Hematopoietic multipotent progenitor cell treated with erythropoietin and hydrocortisone succinate and interleukin-3 and kit ligand, for 17 days (in vitro differentiated cells): ENCODE results near the gene EIF4E1B.
"Not testable (repeated sequence)": the region's sequence is repeated elsewhere in the genome, so short reads cannot be mapped to it uniquely, and the experiment has no call there.

Source experiments
- DNase-seq: peaks from one replicate; pipeline ENCODE4 v3.0.0-alpha.2; 2015; ENCODE audit warnings: low spot score

Gene EIF4E1B, protein sequence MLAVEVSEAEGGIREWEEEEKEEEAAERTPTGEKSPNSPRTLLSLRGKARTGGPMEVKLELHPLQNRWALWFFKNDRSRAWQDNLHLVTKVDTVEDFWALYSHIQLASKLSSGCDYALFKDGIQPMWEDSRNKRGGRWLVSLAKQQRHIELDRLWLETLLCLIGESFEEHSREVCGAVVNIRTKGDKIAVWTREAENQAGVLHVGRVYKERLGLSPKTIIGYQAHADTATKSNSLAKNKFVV

DNA sequence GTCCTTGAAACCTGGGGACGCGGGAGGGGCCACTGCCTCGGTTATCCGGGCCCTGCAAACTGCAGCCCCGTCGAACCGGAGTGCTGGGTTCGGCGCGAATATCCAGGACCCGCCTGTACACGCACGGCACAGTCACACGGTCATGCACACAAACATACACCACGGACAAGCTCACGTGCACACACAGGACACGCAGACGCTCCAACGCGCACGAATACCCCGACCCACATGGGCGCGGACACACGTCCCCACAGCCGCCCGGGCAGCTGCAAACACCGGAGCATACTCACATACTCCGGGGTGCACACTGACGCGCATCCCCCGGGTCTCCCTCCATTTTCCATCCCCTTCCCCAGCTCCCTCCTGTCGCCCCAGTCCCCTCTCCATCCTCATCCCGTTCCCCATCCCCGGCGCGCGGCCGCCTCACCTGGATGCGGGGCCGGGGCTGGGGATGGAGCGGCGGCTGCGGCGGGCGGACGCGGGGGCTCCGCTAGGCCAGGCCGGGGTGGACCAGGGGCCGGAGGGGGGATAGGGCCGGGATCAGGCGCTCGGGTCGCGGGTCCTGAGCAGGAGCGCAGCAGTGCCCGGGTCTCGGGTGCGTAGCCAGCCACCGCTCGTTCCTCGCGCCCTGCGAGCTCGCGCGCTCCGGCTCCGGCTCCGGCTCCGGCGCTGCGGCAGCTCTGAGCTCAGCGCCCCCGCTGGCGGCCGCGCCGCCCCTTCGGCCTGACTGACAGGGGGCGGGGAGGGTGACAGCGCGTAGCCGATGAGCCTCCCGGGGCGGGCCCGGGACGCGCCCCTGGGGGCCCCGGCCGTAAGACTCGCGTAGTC lies at the start of gene EIF4E1B, which contains the start of gene SNCB:
Gene EIF4E1B, plus strand, starts transcription at position 823 of the 828 bp plus-strand sequence. CDS start 12,113 bp downstream, outside the sequence.
Gene SNCB, minus strand, starts transcription at position 682 of the 828 bp plus-strand sequence. CDS start 880 bp downstream, outside the sequence.
- DNase-seq = no peak

DNA sequence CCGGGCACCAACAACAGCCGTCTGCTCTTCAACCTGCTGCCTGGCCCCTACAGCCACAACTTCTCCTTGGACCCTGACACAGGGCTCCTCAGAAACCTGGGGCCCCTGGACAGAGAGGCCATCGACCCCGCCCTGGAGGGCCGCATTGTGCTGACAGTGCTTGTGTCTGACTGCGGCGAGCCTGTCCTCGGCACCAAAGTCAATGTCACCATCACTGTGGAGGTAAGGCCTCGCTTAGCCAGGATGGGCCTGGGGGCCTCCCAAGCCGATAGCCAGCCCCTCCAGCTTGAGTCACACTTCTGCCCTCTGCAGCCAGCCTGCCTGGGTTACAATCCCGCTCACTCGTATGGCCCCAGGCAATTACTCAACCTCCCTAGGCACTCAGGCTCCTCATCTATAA lies 49.1 kb upstream of the EIF4E1B start:
- DNase-seq = no peak

DNA sequence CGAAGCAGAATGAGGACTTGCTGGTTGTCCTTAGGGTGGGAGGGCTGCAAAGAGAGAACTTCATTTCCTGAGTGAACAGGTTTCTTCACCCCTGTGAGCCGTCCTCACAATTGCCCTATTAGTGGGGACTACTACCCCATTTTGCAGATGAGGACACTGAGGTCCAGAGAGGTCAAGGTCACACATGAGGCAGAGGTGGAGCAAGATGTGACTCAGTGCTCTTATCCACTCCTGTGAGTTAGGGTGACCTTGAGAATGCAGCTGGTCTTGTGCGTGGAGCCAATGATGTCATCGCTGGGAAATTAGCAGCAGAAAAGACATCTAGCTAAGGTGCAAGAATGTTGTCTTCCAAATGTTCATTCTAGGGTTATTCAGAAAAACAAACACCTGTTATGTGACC lies 47.4 kb upstream of the EIF4E1B start:
- no peak for DNase-seq

DNA sequence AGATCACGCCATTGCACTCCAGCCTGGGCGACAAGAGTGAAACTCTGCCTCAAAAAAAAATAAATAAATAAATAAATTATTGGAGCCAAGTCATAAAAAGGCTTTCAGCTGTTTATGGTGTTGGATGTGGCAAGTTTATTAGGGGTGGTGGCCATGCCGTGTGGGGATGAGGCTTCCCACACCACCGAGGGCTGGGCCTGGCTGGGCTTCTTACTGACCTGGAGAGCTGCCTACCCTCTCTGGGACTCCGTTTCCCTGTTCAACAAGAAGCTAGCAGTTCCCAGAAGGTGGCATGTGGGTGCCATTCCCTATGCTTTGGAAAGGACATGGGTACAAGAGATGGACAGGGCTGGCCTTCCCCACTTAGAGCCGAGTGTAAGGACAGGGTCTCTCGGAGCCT lies 43.1 kb upstream of the EIF4E1B start:
- no peak for DNase-seq

DNA sequence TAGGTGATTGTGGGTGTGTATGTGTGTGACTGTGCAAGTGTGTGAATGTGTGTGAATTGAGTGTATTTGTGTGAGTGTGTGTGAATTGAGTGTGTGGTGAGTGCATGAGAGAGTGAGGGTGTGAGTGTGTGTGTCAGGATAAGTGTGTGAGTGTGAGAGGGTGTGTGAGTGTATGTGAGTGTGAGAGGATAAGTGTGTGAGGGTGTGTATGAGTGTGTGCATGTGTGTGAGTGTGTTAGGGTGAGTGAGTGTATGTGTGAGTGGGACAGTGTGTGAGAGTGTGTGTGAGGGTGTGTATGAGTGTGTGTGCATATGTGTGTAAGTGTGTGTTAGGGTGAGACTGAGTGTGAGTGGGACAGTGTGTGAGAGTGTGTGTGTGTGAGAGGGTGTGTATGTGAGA lies 42.2 kb upstream of the EIF4E1B start:
- no peak for DNase-seq

DNA sequence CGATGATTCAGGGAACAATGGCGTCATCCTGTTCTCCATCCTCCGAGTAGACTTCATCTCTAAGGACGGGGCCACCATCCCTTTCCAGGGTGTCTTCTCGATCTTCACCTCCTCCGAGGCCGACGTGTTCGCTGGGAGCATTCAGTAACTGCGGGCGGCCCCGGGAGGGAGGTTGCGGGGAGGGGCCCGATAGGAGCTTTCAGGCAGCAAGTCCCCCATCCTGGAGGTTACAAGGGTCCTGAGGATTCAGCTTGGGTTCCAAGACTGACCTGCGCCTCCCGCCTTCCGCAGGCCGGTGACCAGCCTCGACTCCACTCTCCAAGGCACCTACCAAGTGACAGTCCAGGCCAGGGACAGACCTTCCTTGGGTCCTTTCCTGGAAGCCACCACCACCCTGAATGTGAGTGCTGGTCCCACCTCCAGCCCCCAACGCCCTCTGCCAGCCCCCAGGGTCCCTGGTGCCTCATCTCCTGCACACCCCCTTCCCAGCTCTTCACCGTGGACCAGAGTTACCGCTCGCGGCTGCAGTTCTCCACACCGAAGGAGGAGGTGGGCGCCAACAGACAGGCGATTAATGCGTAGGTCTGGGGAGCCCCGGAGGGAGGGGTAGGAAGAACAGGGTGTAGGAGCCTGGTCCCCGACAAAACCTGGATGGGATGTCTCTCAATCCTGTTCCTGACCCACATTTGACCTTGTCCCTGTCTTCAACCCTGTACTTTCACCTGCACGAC lies 41.3 kb upstream of the EIF4E1B start:
- DNase-seq = no peak

DNA sequence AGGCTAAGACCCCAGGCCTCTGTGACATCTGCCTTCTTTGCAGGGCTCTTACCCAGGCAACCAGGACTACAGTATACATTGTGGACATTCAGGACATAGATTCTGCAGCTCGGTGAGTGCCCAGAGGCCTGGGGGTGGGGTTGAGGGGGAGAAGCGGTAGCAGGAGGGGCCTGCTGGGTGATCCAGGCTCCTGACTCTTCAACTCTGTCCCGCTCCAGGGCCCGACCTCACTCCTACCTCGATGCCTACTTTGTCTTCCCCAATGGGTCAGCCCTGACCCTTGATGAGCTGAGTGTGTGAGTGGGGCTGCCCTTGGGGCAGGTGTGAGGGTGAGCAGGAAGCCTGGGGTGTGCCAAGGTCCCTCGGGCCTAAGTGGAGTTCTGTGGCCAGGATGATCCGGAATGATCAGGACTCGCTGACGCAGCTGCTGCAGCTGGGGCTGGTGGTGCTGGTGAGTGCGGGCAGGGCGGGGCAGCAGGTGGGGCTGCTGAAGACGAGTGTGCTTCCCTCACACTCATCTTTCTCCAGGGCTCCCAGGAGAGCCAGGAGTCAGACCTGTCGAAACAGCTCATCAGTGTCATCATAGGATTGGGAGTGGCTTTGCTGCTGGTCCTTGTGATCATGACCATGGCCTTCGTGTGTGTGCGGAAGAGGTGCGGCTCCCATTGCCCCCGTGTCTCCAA lies 40.3 kb upstream of the EIF4E1B start:
- DNase-seq = no peak

DNA sequence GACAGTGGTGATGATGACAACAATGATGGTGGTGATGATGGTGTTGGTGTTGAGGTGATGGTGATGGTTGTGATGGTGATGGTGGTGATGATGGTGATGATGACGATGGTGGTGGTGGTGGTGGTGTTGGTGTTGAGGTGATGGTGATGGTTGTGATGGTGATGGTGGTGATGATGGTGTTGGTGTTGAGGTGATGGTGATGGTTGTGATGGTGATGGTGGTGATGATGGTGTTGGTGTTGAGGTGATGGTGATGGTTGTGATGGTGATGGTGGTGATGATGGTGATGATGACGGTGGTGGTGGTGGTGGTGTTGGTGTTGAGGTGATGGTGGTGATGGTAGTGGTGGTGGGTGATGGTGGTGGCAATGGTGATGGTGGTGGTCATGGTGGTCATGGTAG lies 38.8 kb upstream of the EIF4E1B start:
- not testable (repeated sequence) for DNase-seq

DNA sequence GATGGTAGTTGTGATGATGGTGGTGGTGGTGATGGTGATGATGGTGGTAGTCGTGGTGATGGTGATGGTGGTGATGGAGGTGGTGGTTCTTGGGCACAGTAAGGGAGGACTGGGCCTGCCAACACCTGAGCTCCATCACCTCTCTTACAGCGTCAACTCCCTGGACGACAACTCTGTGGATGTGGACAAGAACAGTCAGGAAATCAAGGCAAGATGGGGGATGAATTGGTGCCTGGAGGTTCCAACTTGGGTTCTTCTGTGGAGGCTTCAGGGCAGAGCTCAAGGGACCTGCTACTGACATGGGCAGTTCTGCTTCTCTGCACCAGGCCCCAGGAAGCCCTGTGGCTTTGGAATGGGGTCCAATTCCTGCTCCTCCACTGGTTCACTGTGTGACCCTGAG lies 37.9 kb upstream of the EIF4E1B start:
- no peak for DNase-seq

DNA sequence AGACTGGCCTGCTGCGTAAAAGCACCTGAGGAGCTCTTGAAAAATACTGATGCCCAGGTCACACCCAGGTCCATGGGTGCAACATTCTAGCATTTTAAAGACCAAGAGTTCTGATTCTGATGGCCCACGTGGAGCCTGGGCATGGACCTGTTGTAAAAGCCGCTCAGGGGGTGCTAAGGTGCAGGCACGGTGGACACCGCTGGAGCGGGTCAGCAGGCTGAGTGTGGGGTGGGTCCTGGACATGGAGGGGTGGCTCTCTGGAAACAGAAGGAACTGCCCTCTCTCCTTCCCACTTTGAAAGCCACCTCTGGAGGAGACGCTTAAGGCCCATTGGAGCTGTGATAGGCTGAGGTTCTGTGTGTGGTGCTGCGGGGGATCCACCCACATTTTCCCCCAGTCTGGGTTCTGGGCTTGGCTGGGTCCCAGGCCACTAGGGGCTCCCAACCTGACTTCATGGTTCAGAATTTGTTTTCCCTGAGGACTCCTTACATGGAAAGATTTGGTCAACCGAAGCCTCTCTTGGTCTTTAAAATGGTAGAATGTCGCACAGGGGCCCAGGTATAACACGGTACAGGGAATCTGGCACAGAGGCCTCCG lies 37.1 kb upstream of the EIF4E1B start:
- DNase-seq = no peak

DNA sequence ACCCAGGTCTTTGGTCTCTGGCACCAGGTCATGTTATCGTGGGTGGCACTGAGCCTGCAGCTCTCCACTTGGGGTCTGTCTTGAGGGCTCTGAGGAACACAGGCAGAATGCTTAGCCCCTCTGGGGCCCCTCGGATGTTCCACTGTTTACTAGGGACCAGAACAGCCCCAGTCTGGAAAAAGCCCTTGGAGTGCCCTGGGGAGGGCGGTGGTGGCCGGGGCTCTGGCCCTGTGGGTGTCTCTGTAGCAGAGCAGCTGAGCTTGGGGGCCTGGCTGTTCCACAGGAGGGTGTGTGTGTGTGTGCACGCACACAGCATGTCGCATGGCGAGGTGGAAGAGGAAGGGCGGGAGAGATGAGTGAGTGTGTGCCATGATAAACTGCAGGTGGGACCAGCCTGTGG lies 35.9 kb upstream of the EIF4E1B start:
- DNase-seq = no peak

DNA sequence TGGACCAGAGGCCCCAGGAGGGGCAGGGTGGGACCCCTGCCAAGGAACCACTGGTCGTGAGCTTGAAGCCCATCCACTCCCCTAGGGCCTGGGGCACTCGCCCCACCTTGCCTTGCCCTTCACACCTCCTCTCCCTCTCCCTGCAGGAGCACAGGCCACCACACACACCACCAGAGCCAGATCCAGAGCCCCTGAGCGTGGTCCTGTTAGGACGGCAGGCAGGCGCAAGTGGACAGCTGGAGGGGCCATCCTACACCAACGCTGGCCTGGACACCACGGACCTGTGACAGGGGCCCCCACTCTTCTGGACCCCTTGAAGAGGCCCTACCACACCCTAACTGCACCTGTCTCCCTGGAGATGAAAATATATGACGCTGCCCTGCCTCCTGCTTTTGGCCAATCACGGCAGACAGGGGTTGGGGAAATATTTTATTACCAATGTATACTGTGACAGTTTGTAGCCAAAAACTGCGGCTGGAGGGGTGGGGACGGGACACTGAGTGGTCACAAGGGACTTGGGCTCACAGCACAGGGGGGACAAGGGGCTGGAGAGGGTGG lies 35.0 kb upstream of the EIF4E1B start:
- no peak for DNase-seq

DNA sequence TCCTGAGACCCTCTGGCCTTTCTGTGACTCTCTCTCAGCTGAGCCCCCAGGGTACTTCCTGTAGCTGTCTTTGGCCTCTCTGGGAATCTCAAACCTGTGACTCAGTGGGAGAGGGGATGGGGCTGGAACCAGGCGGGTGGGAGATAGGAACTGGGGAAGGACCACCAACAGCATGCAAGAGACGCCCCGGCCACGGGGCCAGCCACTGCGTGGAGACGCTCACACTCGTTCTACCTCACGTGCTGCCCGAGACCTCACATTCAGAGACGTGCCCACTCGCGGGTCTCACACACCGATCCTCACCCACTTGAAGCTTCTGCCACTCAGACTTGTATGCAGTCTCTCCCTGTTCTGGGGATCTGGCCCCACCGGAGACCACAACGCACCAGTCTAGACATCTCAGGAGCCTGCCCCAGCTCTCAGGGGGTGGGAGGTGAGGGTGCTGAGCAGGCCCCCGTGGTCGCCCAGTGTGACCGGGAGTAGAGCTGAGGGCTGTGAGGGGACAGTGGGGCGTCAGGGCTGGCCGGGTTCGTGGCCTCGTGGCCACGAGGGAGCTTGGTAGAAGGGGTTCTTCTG lies 34.3 kb upstream of the EIF4E1B start:
- no peak for DNase-seq

DNA sequence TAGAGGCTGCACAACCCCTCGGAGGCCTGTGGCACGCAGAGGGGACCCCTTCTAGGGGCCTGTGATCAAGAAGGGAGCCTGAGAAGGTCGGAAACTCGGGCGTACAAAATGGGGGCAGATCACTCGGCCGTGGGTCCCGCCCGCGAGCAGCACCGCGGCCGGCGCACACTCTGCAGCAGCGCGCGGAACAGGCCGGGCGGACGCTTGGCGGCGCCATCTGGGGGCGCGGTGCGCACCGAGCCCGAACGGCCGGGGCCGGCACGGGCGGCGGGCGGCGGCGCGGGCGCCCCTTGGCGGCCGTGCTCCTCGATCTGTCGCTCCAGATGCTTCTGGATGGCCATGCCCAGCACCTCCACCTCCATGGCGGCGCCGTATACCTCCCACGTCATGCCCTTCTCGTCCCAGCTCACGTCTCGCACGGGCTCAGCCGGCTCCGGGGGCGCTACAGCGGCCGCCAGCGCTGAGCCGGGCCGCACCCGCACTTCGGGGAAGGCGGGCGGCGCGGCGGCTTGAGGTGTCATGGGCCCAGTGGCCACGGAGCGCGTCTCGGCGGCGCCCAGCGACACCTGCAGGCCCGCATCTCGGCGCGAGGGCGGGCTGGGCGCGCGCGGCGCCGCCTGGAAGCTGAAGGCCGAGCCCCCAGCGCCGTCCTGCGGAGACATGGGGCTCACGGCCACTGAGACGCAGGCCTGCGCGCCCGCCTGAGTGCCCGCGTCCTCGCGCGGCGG lies 33.6 kb upstream of the EIF4E1B start:
- no peak for DNase-seq

DNA sequence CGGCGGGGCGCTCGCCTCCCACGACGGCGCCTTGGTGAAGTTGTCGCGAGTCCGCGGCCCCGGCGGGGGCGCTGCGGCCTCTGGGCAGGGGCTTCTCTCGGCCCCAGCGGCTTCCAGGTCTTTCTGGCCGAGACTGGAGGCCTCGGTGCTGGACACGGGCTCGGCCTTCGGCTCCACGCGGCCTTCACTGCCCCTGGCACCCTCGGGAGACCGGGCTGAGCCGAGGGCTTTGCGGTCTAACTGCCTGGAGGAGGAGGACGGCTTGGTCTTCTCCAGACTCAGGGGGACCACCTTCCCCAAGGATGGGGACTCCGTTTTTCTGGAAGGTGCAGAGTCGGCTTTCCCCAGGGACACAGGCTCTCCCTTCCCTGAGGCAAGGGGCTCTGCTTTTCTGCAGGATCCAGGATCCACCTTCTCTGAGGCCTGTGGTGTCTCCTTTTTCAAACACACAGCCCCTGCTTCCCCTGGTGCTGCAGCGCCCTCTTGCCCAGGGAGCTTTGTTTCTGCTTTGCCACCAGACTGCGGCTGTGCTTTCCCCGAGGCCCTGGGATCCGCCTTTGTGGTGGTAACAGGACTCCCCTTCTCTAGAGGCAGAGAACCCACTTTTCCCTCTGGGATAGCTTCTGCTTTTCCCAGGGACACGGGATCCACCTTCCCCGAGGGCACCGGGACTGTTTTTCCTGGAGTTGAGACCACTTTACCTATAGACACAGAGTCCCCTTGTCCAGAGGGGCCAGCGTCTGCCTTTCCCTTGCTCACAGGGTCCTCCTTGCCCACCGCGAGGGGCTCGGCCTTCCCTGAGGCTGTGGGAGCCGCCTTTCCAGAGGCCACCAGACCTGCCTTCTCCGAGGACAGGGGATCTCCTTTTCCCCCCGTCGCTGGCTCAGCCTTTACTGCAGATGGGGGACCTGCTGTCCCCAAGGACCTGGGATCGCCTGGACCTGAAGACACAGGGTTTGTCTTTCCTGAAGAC lies 32.8 kb upstream of the EIF4E1B start:
- no peak for DNase-seq

DNA sequence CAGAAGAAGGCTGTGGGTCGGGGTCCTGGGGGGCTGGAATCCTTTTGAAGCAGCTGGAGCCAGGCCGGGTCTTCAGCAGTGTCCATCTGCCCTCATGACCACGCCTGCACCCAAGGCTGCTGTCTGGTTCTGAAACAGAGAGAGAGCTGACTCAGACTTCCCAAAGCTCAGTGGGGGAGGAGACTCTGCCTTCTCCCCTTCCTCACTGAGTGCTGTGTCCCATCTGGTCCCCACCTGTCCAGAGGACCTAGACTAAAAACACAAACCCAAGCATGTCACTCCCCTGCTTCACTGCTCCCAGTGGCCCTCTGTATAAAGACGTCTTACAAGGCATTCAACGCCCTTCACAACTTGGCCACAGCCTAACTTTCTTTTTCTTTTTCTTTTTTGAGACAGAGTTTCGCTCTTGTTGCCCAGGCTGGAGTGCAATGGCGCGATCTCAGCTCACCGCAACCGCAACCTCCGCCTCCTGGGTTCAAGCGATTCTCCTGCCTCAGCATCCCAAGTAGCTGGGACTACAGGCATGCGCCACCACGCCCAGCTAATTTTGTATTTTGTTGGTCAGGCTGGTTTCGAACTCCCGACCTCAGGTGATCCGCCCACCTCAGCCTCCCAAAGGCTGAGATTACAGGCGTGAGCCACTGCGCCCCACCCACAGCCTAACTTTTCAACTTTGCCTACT lies 30.6 kb upstream of the EIF4E1B start:
- not testable (repeated sequence) for DNase-seq

DNA sequence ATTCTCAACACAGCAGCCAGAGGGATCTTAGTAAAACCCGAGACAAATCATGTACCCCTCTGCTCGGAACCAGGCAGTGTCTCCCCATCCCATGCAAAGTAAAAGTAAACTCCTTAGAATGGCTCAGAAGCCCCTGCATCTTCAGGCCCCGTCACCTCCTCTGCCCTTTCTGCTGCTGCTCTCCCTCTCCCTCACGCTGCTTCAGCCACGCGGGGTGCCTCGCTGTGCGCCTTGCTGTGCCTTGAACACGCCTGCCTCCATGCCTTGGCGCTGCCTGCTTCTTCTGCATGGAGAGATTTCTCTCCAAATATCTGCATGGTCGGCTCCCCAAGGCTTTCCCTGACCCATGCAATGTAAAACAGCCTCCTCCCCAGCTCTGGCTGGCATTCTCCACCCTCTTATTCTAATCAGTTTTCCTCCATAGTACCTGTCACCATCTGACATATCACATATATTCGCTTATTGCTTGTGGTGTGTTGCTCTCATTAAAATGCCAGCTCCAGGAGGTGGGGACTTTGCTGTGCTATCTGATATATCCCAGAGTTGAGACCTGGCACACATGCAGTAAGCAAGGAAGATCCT lies 28.5 kb upstream of the EIF4E1B start:
- no peak for DNase-seq

DNA sequence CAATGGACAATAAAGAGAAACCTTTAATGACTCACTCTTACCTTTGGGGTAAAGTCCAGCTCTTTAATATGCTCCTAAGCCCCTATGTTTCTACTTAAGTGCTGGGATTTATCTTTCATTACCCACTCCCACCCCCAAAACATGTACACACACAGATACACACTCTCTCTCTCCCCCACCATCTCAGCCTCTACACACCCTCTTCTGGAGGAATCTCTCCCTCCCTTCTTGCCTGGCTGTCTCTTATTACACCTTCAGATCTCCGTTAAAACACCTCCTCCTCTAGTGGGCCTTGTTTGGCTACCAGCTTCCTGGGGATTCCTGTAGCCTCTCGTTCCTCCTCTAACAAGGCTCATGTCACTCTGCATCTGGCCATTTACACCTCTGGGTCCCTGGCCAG lies 27.4 kb upstream of the EIF4E1B start:
- DNase-seq = no peak
